ENCODE measurements around the gene RAD17.
"Not testable (repeated sequence)": the region's sequence is repeated elsewhere in the genome, so short reads cannot be mapped to it uniquely, and the experiment has no call there.

- TF ChIP-seq POLR2A, CTCF (IDR thresholded peaks at IDR 0.05): not testable (repeated sequence)
Observed at GRCh38 chr5:69450527-69450926, 80.9 kb downstream of the RAD17 start.

Data from stomach (tissue), 4 donors.